Neural crest cell (in vitro differentiated cells): ENCODE measurements around the gene GPSM1. TPM values are rescaled to one million over a fixed set of nuclear protein-coding genes. Genes with fewer than 3 reads are reported as not detected.

ENCODE experiments used
- DNase-seq: peaks from one replicate; pipeline ENCODE4 v3.0.0; 2021; ENCODE audit warnings: low read depth, mixed read lengths, low spot score
- H3K27ac Mint-ChIP-seq: one replicate; pipeline ENCODE4 v1.8.0; 2021; ENCODE audit warnings: mild to moderate bottlenecking, mixed read lengths; ENCODE audit not compliant: unreplicated experiment
- H3K27me3 Mint-ChIP-seq: 2 replicates; pipeline ENCODE4 v1.8.0; 2021; ENCODE audit warnings: low read depth, mild to moderate bottlenecking, mixed read lengths
- H3K36me3 Mint-ChIP-seq: 2 replicates; pipeline ENCODE4 v1.8.0; 2021; ENCODE audit warnings: low read depth, mild to moderate bottlenecking, mixed read lengths
- H3K4me1 Mint-ChIP-seq: 2 replicates; pipeline ENCODE4 v1.8.0; 2021; ENCODE audit warnings: mixed read lengths
- H3K4me3 Mint-ChIP-seq: one replicate; pipeline ENCODE4 v1.8.0; 2021; ENCODE audit warnings: mild to moderate bottlenecking, mixed read lengths
- H3K9me3 Mint-ChIP-seq: 2 replicates; pipeline ENCODE4 v1.8.0; 2021; ENCODE audit warnings: mixed read lengths
- total RNA-seq: library from RNA; stranded (reverse); gene quantifications from 2 replicates; pipeline ENCODE4 v1.2.1, GENCODE V29; 2021
- TF ChIP-seq, protein P1 (sequence below): fragments of 200-600 bp; sonication (generic); conservative IDR thresholded peaks from 2 replicates; pipeline ENCODE4 v1.5.0; 2021; ENCODE audit warnings: antibody characterized with exemption, mild to moderate bottlenecking

The GPSM1 gene
- total RNA-seq, 1 donor from 2014 or later: 56.7 TPM

DNA sequence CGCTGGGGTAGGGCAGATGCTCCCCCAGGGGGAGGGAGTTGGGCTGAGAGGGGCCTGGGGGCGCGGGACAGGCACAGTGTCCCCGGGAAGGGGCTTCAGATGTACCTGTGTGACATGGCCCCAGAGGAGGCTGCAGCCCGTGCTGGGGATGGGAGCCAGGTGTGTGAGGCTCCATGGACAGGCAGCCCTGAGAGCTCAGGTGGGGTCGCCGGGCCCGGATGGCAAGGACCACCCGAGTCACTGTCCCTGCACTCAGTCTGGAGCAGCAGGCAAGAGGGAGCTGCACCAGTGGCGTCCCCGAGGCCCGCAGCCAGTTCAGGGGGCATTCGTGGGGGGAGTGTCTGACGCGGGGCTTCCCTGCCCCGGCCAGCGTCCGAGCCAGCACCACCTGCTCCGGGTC, 42.4 kb upstream of the GPSM1 start:
- Mint-ChIP-seq H3K4me3 (no peak overlapping the region), H3K9me3 (no peaks in the 10 kb centered on the region), H3K4me1 (no peaks in the 10 kb centered on the region), H3K27ac (no peak overlapping the region), H3K36me3 (no peaks in the 10 kb centered on the region), H3K27me3 (peaks cover 6% of the 10 kb centered on the region)
- TF ChIP-seq, protein P1, sequence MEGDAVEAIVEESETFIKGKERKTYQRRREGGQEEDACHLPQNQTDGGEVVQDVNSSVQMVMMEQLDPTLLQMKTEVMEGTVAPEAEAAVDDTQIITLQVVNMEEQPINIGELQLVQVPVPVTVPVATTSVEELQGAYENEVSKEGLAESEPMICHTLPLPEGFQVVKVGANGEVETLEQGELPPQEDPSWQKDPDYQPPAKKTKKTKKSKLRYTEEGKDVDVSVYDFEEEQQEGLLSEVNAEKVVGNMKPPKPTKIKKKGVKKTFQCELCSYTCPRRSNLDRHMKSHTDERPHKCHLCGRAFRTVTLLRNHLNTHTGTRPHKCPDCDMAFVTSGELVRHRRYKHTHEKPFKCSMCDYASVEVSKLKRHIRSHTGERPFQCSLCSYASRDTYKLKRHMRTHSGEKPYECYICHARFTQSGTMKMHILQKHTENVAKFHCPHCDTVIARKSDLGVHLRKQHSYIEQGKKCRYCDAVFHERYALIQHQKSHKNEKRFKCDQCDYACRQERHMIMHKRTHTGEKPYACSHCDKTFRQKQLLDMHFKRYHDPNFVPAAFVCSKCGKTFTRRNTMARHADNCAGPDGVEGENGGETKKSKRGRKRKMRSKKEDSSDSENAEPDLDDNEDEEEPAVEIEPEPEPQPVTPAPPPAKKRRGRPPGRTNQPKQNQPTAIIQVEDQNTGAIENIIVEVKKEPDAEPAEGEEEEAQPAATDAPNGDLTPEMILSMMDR: no peak
- DNase-seq: no peak

DNA sequence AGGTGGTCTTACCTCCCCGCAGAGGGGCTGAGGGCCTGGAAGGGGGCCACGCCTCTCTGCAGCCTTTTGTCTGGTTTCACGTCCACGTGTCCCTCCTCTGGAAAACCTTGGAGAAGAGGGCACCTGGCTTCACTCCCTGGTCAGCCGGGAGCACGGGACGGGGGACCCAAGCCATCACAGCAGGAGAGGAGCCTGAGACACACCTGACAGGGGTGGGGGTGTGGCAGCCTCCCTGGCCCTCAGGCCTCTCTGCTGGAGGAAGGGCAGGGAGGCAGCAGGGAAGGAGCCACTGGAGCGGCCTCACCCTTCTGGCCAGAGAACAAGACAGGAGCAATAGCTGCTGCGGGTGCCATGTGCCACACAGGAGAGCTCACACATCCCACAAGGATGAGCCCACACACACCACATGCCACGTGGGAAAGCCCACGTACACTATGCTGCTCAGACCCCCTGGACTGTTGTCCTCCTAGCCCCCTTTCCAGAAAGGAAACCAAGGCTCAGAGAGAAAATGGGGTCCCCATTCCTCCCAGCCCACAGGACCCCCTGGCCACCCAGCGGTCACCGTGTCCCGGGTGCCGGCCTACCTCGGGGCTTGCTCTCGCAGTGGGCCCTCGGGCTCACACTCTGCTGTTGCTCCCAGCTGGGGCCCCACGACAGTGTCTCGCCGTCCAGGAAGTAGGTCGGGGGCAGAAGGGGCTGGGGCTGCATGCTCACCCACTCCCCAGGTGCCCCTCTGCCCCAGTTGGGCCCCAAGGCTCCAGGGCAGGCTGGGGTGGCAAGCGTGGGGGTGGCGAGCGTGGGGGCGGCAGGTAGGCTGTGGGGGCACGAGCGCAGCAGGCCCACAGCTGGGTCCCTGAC, 41.6 kb upstream of the GPSM1 start:
- Mint-ChIP-seq H3K27ac (no peak overlapping the region), H3K4me3 (no peak overlapping the region), H3K9me3 (no peaks in the 10 kb centered on the region), H3K4me1 (no peaks in the 10 kb centered on the region), H3K36me3 (no peaks in the 10 kb centered on the region), H3K27me3 (peaks cover 6% of the 10 kb centered on the region)
- DNase-seq: no peak
- TF ChIP-seq, protein P1: no peak

DNA sequence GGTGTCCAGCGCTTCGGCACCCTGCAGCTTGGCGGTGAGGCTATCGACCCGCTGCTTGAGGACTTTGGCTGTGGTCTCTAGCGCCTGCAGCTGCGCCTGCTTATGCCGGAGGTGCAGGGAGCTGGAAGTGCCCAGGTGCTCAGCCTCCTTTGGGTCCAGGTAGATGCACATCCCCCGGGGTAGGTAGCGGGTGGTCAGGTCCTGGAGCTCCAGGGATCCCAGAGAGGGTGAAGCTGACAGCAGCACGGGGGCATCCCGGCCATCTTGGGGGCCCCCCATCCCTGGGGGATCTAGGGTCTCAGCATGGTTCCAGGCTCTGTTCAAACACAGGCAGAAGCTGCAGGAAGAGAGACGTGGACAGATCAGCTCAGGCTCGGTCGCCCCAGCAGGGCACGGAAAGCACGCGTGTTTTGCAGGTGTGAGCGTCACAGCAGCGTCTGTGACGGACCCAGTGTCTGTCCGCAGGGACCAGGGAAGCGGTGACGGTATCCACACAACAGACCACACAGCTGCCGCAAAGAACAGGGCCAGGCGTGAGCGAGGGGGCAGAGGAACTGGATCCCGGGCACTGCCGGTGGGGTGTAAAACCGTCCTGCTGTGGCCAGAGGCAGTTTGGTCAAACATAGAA, 40.9 kb upstream of the GPSM1 start:
- Mint-ChIP-seq H3K4me3 (no peak overlapping the region), H3K4me1 (no peaks in the 10 kb centered on the region), H3K27ac (no peak overlapping the region), H3K9me3 (no peaks in the 10 kb centered on the region), H3K27me3 (peaks cover 6% of the 10 kb centered on the region), H3K36me3 (no peaks in the 10 kb centered on the region)
- DNase-seq: no peak
- TF ChIP-seq, protein P1: no peak

DNA sequence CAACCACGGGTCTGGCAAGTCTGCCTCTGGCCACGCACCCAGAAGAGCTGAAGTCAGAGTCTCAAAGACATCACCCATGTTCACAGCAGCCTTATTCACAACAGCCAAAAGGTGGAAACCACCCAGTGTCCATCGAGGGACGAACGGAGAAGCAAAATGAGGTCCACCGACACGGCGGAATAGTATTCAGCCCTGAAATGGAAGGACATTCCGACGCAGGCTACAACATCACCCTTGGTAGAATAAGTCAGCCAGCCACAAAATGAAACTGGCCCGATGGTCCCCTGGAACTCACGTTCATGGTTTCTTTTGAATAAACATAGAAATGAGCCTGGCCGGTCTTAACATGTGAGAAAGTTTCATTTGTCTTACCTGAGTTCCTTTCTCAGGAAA, 40.4 kb upstream of the GPSM1 start:
- Mint-ChIP-seq H3K27ac (no peak overlapping the region), H3K4me1 (no peaks in the 10 kb centered on the region), H3K36me3 (no peaks in the 10 kb centered on the region), H3K27me3 (peaks cover 6% of the 10 kb centered on the region), H3K9me3 (no peaks in the 10 kb centered on the region), H3K4me3 (no peak overlapping the region)
- TF ChIP-seq, protein P1: no peak
- DNase-seq: no peak

DNA sequence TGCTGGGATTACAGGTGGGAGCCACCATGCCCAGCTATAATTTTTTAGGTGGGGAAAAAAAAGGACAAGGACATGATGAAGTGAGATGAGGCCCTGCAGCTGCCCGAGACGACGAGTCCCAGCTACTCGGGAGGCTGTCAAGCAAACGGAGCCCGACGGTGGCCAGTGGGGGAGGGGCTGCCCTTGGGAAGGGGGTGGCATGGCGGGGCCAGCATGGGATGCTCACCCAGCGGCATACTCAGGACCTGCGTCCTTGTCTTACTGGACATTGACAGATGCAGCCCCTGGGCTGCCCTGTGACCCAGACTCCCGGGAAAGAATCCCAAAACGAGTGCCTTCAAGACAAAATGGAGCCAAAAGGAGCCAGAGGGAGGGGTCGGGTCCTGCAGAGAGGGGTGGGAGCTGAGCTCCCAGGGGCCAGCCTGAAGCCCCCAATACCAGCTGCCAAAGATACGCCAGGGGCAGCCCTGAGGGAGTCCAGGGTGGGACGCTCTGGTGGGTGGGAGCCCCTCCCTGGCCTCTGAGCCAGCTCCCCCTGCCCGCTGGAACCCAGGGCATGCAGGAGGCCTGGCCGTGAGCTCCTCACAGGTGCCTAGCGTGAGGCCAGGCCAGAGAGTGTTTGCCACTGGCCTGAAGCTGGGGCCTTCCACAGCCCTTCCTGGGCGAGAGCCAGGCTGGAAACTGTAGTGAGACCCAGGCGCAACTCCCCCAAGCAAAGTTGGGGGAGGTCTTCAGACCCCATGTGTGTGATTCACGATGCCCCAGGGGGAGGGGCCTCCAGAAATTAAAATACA, 39.2 kb upstream of the GPSM1 start:
- Mint-ChIP-seq H3K4me3 (no peak overlapping the region), H3K27ac (no peak overlapping the region), H3K27me3 (peaks cover 6% of the 10 kb centered on the region), H3K4me1 (no peaks in the 10 kb centered on the region), H3K36me3 (no peaks in the 10 kb centered on the region), H3K9me3 (no peaks in the 10 kb centered on the region)
- DNase-seq: no peak
- TF ChIP-seq, protein P1: no peak
